Activated CD8-positive, alpha-beta memory T cell treated with anti-CD3 and anti-CD28 coated beads, Interleukin-2, amount 10 ng/mL, durations not matched to agents 7 days and 5 days (primary cell): ENCODE data around the gene MADD. TPM values are rescaled to one million over a fixed set of nuclear protein-coding genes. Genes with fewer than 3 reads are reported as not detected.

Experiments used
- ATAC-seq: fragments of 150-1000 bp; cut with Tn5 transposase; one replicate; pipeline ENCODE4 v1.10.0; 2021; ENCODE audit warnings: moderate library complexity
- CTCF ChIA-PET: fragments of 350-600 bp; sonication (Branson Sonifier 250); formaldehyde crosslinking; loops from one replicate; lab custom pipeline; 2021; ENCODE audit warnings: antibody characterized with exemption; lab: Charles Lee
- DNase-seq: peaks from one replicate; pipeline ENCODE4 v3.0.0-alpha.2; 2020
- H3K27ac Mint-ChIP-seq: one replicate; pipeline ENCODE4 v1.8.0; 2021; ENCODE audit warnings: mild to moderate bottlenecking, mixed read lengths
- H3K27me3 Mint-ChIP-seq: one replicate; pipeline ENCODE4 v1.8.0; 2021; ENCODE audit warnings: mixed read lengths
- H3K36me3 Mint-ChIP-seq: one replicate; pipeline ENCODE4 v1.8.0; 2021; ENCODE audit warnings: mild to moderate bottlenecking, mixed read lengths
- H3K4me1 Mint-ChIP-seq: one replicate; pipeline ENCODE4 v1.8.0; 2021; ENCODE audit warnings: mixed read lengths
- H3K4me3 Mint-ChIP-seq: one replicate; pipeline ENCODE4 v1.8.0; 2021; ENCODE audit warnings: mild to moderate bottlenecking, moderate library complexity, mixed read lengths
- H3K9me3 Mint-ChIP-seq: one replicate; pipeline ENCODE4 v1.8.0; 2022; ENCODE audit warnings: low read depth, mixed read lengths
- total RNA-seq, 2 experiments: library from RNA; stranded (reverse); gene quantifications; one replicate each; pipeline ENCODE4 v1.2.3, GENCODE V29; 2021

The MADD gene
- total RNA-seq, result 10 to 100 TPM; 88.5 to 91.2 TPM

DNA sequence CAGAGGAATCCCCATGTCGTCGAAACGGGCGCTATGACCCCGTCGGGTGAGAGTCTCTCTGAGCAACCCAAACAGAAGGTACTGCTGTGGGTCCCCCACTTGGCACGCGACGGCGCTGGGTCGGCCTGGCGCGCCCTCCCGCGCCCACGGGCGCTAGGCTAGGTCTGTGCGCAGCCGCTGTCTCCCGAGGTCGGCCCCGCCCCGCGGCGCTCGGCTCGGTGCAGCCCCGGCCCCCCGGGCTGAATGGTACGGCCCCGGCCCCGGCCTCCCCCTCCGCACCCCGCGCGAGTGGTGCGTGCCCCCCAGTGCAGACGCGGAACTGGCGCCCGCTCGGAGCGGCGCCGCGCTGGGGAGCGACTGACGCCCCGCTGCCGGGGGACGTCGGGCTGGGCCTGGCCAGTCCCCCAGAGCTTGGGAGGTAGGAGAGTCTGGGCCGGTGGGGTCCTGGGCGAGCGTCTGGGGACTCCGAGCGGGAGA, at the start of gene MADD:
TSS of gene MADD (plus strand) at position 305 of the 477 bp plus-strand sequence.
- CTCF ChIA-PET, result interaction anchor here (0.7 to 2.1 kb wide), 4 partner anchors 11 to 1287 kb away, joined by 3 to 6 read pairs (median 4); partner anchors contain the start of genes ACP2 and ARFGAP2
- ATAC-seq (peak; percentile 85), DNase-seq (peak; percentile 93)
- Mint-ChIP-seq H3K4me3 (peak within 1 kb of the TSS; percentile 78), H3K36me3 (peaks cover 17% of the 10 kb centered on the region), H3K9me3 (no peaks in the 10 kb centered on the region), H3K27me3 (no peaks in the 10 kb centered on the region), H3K27ac (peak within 1 kb of the TSS; percentile 98), H3K4me1 (peaks cover 56% of the 10 kb centered on the region)

DNA sequence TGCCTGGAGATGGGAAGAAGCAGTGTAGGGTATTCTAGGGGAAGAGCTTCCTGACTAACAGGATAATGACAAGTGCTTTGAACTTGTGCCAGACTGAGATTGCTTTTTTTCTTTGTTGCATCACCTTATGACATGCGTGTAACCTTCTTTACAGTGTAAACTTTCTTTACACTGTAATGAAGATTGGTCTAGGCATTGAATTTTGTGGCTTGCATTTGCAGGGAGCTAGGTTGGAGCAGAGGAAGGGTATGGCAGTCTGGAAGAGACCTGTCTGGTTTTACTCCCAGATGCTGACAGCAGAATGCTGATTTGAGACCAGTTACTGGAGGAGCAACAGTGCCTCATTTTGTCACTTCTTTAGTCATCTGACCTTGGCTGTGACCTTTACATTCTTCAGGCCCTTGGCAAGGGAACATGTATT, 49.5 kb upstream of the MADD start:
- Mint-ChIP-seq H3K4me1 (peaks cover 54% of the 10 kb centered on the region), H3K4me3 (no peak overlapping the region), H3K27me3 (no peaks in the 10 kb centered on the region), H3K36me3 (peaks cover 66% of the 10 kb centered on the region), H3K27ac (peak overlapping the region; percentile 51), H3K9me3 (no peaks in the 10 kb centered on the region)
- ATAC-seq (no peak), DNase-seq (no peak)
- CTCF ChIA-PET, result interaction anchor here (1.0 to 1.7 kb wide), 4 partner anchors 14 to 89 kb away, joined by 3 to 7 read pairs (median 4); no protein-coding TSS in a partner anchor

DNA sequence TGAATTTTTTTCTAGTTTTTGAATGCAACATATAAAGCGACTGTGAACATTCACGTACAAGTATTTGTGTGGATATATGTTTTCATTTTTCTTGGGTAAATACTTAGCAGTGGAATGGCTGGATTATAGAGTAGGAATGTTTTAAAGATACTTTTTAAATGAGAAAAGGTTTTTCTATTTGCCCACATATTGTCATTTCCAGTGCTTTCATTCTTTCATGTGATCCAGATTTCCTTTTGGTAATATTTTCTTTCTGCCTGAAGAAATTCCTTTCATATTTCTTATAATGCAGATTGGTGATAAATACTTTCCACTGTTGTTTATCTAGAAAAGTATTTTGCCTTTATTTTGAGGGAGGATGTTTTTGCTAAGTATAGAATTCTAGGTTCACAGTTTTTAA, 47.2 kb upstream of the MADD start:
- Mint-ChIP-seq H3K4me3 (no peak overlapping the region), H3K9me3 (no peaks in the 10 kb centered on the region), H3K4me1 (peaks cover 50% of the 10 kb centered on the region), H3K27ac (peak overlapping the region; percentile 46), H3K36me3 (peaks cover 66% of the 10 kb centered on the region), H3K27me3 (no peaks in the 10 kb centered on the region)
- no peak for DNase-seq
- CTCF ChIA-PET, result no interaction called here
- no peak for ATAC-seq

DNA sequence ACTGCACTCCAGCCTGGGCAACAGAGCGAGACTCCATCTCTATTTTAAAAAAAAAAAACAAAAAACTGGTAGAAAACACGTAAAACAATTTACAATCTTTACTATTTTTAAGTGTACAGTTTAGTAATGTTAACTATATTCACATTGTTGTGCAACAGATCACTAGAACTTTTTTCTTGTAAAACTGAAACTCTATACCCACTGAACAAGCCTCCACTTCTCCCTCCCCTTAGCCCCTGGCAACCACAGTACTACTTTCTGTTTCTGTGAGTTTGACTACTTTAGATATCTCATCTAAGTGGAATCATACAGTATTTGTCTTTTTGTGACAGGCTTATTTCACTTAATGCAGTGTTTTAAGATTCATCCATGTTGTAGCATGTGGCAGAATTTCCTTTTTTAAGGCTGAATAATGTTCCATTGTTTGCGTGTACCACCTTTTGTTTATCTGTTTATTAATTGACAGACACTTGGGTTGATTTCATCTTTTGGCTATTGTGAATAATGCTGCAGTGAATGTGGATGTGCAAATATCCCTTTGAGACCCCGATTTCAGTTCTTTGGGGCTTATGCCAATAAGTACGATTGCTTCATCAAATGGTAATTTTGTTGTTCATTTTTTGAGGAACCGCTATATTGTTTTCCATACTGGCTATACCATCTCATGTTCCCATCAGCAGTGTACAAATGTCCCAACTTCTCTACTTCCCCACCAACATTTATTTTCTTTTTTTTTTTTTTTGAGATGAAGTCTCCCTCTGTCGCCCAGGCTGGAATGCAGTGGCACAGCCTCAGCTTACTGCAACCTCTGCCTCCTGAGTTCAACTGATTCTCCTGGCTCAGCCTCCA, 44.2 kb upstream of the MADD start:
- DNase-seq, result peak; percentile 70
- Mint-ChIP-seq H3K27me3 (no peaks in the 10 kb centered on the region), H3K36me3 (peaks cover 62% of the 10 kb centered on the region), H3K4me1 (peaks cover 35% of the 10 kb centered on the region), H3K27ac (peak overlapping the region; percentile 89), H3K4me3 (peak overlapping the region; percentile 61), H3K9me3 (no peaks in the 10 kb centered on the region)
- CTCF ChIA-PET, result interaction anchor here (2.1 kb wide), 1 partner anchor 34 kb away, joined by 5 read pairs; no protein-coding TSS in a partner anchor
- peak; percentile 94 for ATAC-seq

DNA sequence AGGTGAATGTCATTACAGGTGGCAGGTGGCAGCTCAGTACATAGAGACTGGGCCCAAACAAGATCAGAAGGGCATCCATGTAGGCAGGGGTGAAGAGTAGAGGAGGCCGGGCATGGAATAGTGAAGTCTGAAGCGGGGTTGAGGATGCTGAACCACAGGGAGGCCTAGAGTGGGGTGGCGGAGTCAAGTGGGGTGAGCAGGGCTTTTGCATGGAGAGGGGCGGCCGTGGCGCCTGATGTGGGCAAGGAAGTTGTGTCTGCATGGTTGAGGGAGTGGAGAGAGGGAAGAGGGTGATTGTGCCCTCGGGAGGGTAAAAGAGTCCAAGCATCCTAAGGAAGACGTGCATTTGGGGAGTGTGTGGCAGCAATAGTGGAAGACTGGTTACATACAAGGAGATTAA, 40.8 kb upstream of the MADD start:
- Mint-ChIP-seq H3K36me3 (peaks cover 54% of the 10 kb centered on the region), H3K27me3 (no peaks in the 10 kb centered on the region), H3K4me1 (peaks cover 38% of the 10 kb centered on the region), H3K9me3 (no peaks in the 10 kb centered on the region), H3K4me3 (no peak overlapping the region), H3K27ac (no peak overlapping the region)
- no peak for DNase-seq
- ATAC-seq, result no peak
- CTCF ChIA-PET, result interaction anchor here (1.4 to 1.9 kb wide), 2 partner anchors 30 to 34 kb away, joined by 3 to 4 read pairs; no protein-coding TSS in a partner anchor

DNA sequence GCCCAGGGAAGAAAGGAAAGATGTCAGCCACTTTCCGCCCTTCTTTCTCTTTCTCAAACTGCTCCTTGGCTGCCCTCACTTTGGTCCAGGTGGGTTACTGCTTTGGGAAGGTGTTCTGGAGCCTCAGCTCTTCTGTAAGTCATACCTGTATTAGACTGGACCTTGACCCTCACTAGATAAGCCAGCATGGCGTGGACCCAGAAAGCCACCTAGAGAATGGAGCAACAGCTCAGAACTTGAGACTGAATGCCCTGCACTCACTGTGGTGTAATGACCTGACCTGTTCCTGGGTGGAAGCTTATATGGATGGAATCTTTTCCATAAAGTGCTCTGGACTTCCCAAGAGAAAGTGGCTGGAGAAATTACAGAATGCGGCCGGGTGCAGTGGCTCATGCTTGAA, 36.9 kb upstream of the MADD start:
- Mint-ChIP-seq H3K4me1 (peaks cover 33% of the 10 kb centered on the region), H3K36me3 (peaks cover 51% of the 10 kb centered on the region), H3K9me3 (no peaks in the 10 kb centered on the region), H3K4me3 (no peak overlapping the region), H3K27ac (no peak overlapping the region), H3K27me3 (no peaks in the 10 kb centered on the region)
- no peak for ATAC-seq
- CTCF ChIA-PET, result interaction anchor here (0.8 to 3.6 kb wide), 4 partner anchors 9 to 55 kb away, joined by 4 to 14 read pairs (median 7); partner anchors contain the start of genes ACP2 and ARFGAP2
- DNase-seq, result no peak

DNA sequence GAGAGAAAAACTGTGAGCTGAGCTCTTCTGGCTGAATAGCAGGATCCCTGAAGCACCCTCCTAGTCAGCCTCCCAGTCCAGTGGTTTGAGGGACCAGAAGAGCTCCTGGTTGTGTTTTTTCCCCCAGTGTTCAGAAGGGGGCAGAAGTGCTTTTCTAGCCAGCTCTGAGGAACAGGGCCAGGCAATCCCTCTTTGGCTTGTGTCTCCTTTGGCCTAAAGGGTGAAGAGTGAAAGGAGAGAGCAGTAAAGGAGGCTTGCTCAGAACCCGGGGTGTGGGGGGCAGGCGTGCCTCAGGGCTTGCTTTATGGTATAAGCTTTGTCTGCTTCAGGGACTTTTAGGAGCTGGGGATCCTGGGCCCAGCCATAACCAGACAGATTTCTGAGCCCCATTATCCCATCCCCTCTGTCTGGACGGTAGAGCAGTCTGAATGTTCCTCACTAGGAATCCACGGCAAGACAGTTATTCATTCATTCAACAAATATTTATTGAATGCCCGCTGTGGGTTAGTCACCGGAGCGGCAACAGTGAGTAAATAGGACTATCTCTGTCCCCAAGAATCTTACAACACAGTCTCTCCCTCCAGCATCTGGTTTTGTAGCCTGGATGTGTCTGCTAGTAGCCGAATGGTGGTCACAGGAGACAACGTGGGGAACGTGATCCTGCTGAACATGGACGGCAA, 35.8 kb upstream of the MADD start:
- no peak overlapping the region for H3K4me3 Mint-ChIP-seq
- ATAC-seq (peak; percentile 28), DNase-seq (no peak)
- peaks cover 30% of the 10 kb centered on the region for H3K4me1 Mint-ChIP-seq
- H3K27ac Mint-ChIP-seq, result peak overlapping the region; percentile 26
- no peaks in the 10 kb centered on the region for H3K27me3 Mint-ChIP-seq
- H3K36me3 Mint-ChIP-seq, result peaks cover 47% of the 10 kb centered on the region
- no peaks in the 10 kb centered on the region for H3K9me3 Mint-ChIP-seq
- CTCF ChIA-PET, result interaction anchor here (0.6 to 3.6 kb wide), 7 partner anchors 8 to 56 kb away, joined by 3 to 14 read pairs (median 4); partner anchors contain the start of genes ACP2 and ARFGAP2

DNA sequence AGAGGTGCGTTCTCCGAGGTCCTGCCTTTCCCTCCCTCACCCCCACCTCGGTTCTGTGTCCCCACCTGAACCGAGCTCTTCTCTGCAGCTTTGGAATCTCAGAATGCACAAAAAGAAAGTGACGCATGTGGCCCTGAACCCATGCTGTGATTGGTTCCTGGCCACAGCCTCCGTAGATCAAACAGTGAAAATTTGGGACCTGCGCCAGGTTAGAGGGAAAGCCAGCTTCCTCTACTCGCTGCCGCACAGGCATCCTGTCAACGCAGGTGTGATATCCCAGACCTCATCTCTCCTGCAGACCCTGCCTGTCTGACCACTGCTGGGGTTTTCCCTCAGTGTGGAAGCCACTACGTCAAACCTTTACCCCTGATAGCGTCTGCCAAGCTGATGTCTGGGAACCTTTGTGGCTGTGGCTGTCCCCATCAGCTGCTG, 35.2 kb upstream of the MADD start:
- Mint-ChIP-seq H3K9me3 (no peaks in the 10 kb centered on the region), H3K36me3 (peaks cover 48% of the 10 kb centered on the region)
- peak; percentile 37 for ATAC-seq

DNA sequence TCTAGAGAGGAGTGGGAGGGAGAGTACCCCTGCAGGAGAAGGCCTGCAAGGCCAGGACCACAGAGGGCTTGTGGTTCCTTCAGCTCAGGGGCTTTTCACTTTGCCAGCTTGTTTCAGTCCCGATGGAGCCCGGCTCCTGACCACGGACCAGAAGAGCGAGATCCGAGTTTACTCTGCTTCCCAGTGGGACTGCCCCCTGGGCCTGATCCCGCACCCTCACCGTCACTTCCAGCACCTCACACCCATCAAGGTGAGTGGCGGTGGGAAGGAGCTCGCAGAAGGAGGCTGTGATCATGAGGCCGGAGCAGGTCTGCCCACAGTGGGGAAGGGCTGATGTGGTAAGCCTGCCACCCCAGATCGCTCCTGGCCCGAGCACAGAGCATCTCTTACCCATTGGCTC, 34.8 kb upstream of the MADD start:
- peak overlapping the region; percentile 26 for H3K27ac Mint-ChIP-seq
- DNase-seq, result no peak
- no peak for ATAC-seq
- peaks cover 53% of the 10 kb centered on the region for H3K36me3 Mint-ChIP-seq
- CTCF ChIA-PET, result interaction anchor here (1.0 to 3.6 kb wide), 3 partner anchors 14 to 57 kb away, joined by 3 to 14 read pairs (median 8); partner anchors contain the start of genes ACP2 and ARFGAP2
- H3K9me3 Mint-ChIP-seq, result no peaks in the 10 kb centered on the region
- no peak overlapping the region for H3K4me3 Mint-ChIP-seq
- H3K27me3 Mint-ChIP-seq, result no peaks in the 10 kb centered on the region
- peaks cover 28% of the 10 kb centered on the region for H3K4me1 Mint-ChIP-seq

More for the DNA sequence above, 35.2 kb upstream of the MADD start:
- DNase-seq, result no peak
- Mint-ChIP-seq H3K4me3 (no peak overlapping the region), H3K27me3 (no peaks in the 10 kb centered on the region), H3K27ac (peak overlapping the region; percentile 26), H3K4me1 (peaks cover 28% of the 10 kb centered on the region)
- CTCF ChIA-PET, result interaction anchor here (1.0 to 3.6 kb wide), 3 partner anchors 14 to 57 kb away, joined by 3 to 14 read pairs (median 8); partner anchors contain the start of genes ACP2 and ARFGAP2

DNA sequence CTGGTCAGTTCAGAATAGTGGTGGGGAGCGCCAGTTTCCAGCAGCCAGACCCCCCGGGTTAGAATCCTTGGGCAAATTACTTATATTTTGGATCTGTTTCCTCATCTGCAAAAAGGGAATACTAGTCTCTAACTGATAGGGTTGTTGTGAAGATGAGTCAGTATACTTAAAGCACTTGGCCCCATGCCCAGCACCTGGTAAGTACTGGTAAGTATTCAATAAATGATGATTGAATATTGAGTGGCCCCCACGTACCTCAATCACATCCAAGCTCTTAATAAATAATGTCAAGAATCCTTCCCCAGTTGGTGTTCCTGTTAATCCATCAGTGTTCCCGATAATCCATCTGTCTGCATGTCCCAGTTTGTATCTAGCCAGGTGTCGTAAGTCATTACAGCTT, 33.5 kb upstream of the MADD start:
- H3K27ac Mint-ChIP-seq, result peak overlapping the region; percentile 52
- ATAC-seq (no peak), DNase-seq (no peak)
- no peaks in the 10 kb centered on the region for H3K9me3 Mint-ChIP-seq
- H3K27me3 Mint-ChIP-seq, result no peaks in the 10 kb centered on the region
- no peak overlapping the region for H3K4me3 Mint-ChIP-seq
- peaks cover 52% of the 10 kb centered on the region for H3K36me3 Mint-ChIP-seq
- CTCF ChIA-PET, result interaction anchor here (1.2 to 1.7 kb wide), 3 partner anchors 23 to 59 kb away, joined by 3 to 5 read pairs (median 4); no protein-coding TSS in a partner anchor
- peaks cover 28% of the 10 kb centered on the region for H3K4me1 Mint-ChIP-seq

DNA sequence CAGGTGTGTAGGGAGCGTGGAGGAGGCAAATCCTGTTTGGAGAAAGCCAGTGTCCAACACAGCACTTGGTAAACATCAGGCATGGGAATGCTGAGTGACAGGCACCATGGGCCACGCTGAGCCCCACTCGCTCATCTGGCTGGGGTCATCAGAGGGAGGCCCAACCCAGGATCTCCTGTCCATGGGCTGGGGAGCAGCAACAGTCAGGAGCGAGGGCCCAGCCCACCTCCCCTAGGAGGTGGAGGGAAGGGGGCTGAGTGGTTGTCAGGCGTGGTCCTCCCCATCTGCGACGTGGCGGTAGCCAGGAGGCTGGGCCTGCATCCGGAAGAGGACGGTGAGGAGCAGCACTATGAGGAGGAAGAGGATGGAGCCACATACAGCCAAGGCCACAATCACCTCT, 30.1 kb upstream of the MADD start:
- ATAC-seq, result no peak
- no peaks in the 10 kb centered on the region for H3K9me3 Mint-ChIP-seq

DNA sequence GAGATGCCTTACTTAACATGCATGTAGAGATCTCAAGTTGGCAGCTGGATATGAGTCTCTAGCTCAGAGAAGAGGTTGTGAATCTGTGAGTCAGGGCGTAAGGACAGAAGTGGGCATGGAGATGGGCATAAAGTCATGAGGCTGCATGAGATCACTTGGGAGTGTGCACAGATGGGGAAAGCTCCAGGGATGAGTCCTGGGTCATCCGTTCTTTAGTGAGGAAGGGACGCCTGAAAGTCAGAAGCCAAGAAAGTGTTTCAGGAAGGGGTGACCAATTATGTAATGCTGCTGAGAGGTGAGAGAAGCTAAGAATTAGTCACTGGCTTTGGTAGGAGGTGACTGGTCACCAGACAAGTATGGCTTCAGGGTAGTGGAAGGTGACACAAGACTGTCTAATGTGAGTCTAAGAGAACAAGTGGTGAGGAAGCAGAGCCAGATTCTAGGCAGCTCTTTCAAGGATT, 28.1 kb upstream of the MADD start:
- Mint-ChIP-seq H3K27ac (peak overlapping the region; percentile 48), H3K4me1 (peaks cover 5% of the 10 kb centered on the region), H3K9me3 (no peaks in the 10 kb centered on the region), H3K36me3 (peaks cover 46% of the 10 kb centered on the region), H3K27me3 (no peaks in the 10 kb centered on the region), H3K4me3 (no peak overlapping the region)
- ATAC-seq, result no peak
- no peak for DNase-seq
- CTCF ChIA-PET, result interaction anchor here (1.2 to 1.5 kb wide), 2 partner anchors 9 to 18 kb away, joined by 3 to 4 read pairs; no protein-coding TSS in a partner anchor

More for the DNA sequence above, 30.1 kb upstream of the MADD start:
- Mint-ChIP-seq H3K27ac (no peak overlapping the region), H3K27me3 (no peaks in the 10 kb centered on the region), H3K4me1 (peaks cover 8% of the 10 kb centered on the region), H3K4me3 (no peak overlapping the region), H3K36me3 (peaks cover 53% of the 10 kb centered on the region)
- CTCF ChIA-PET, result no interaction called here
- DNase-seq, result no peak
